BJ (cell line): ENCODE measurements around the gene ECT2L. TPM values are rescaled to one million over a fixed set of nuclear protein-coding genes. Genes with fewer than 3 reads are reported as not detected.

Experiments
- CTCF ChIA-PET: fragments of 350-600 bp; formaldehyde crosslinking; extraction: SDS; loops from one replicate; lab custom pipeline; 2021; ENCODE audit warnings: antibody characterized with exemption, inconsistent platforms; lab: Yijun Ruan, JAX
- POLR2A ChIA-PET: fragments of 300-600 bp; sonication (Branson Sonifier 250); formaldehyde crosslinking; extraction: SDS; loops from one replicate; lab custom pipeline; 2021; ENCODE audit warnings: antibody characterized with exemption; lab: Charles Lee
- DNase-seq: peaks from one replicate; pipeline ENCODE4 v3.0.0-alpha.2; 2011; ENCODE audit warnings: low read depth
- H3K27me3 ChIP-seq: 2 replicates; pipeline ENCODE4 v1.6.0; 2011; ENCODE audit warnings: low read length; ENCODE audit not compliant: control insufficient read depth, insufficient read depth
- H3K36me3 ChIP-seq: 2 replicates; pipeline ENCODE4 v1.5.1; 2011; ENCODE audit warnings: low read length; ENCODE audit not compliant: control insufficient read depth, insufficient read depth
- H3K4me3 ChIP-seq: 2 replicates; pipeline ENCODE4 v1.5.1; 2011; ENCODE audit warnings: low read depth, mild to moderate bottlenecking, control low read depth, low read length
- polyA minus RNA-seq: library from RNA; depleted of rRNA, polyadenylated mRNA; stranded (reverse); fragments of >200 nt; gene quantifications from 2 replicates; pipeline ENCODE4 v1.2.3, GENCODE V29; 2011; rRNA and poly(A)+ RNA removed
- polyA plus RNA-seq: library from polyadenylated mRNA; depleted of rRNA; stranded (reverse); fragments of >200 nt; gene quantifications from 2 replicates; pipeline ENCODE4 v1.2.3, GENCODE V29; 2011; rRNA removed
- TF ChIP-seq, protein P1 (sequence below): IDR thresholded peaks from 2 replicates; pipeline ENCODE4 v1.5.1; 2011; ENCODE audit warnings: low read depth, mild to moderate bottlenecking, control low read depth, inconsistent platforms, low read length, moderate library complexity; ENCODE audit not compliant: insufficient read depth

ECT2L gene, protein sequence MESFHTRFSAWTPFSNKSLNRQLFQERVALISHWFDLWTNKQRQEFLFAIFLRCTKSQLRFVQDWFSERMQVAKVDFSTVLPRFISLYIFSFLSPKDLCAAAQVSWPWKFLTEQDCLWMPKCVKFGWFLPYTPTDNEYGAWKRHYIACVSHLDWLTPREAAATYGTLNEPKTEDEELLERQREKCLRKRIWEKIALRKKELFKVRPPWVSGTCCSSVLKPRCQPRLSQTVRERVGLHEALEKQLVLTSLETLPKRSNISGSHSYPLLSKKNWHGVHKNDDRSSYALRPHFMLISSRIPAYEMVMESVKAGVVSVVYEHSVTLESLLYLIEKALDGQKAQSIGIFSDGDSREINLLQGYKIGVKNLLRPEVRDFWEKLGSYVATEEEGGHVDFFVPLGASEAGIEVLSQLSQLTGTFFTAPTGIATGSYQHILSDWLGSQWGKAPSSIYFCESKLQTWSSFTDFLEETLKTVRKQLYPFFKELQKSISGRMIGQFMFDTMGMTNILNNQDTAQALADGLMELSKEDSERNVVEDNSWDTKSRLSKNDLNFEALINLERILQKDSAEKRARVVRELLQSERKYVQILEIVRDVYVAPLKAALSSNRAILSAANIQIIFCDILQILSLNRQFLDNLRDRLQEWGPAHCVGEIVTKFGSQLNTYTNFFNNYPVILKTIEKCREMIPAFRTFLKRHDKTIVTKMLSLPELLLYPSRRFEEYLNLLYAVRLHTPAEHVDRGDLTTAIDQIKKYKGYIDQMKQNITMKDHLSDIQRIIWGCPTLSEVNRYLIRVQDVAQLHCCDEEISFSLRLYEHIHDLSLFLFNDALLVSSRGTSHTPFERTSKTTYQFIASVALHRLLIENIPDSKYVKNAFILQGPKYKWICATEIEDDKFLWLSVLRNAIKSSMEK
- polyA plus RNA-seq (not detected in 2 replicates), polyA minus RNA-seq (not detected in 2 replicates)

DNA sequence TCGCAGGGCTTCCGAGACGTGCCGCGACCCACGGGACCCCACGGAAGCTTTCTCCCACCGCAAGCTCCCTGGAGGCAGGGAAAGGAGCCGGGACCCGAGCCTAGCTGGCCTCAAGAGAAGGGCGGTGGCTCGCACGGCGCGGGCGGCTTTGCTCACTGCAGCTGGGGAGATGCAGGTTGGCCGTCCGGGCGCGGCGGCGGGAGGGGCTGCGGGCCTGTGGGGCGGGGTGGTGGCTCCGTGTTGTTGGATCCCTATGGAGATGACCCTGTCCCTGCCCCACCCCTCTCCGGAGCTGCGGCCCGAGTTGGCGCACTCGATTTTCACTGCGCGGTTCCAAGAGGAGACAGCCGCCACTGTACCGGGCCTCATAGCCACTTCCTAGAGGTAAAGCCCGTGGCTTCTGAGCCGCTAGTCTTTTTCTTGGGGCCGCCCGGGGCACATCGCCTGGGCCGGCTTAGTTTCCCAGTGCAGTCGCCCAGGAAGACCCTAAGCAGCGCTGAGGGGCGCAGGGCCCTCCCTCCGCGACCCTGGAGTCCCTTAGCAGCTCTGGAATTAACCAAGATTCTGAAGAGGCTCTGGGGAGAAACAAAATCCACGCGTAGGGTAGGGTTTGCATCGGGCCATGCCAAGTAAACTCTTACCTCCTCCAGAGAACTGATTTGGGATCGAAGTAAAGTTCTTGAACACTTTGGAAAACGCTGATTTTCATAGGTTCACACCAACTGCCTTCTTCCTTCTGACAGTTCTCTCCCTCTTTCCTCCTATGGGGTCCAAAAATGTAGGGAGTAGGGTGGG is at the start of gene ECT2L:
TSS of gene ECT2L (plus strand) at position 279 of the 795 bp plus-strand sequence. CDS start 17,188 bp downstream, outside the sequence.
- H3K36me3 ChIP-seq = no peaks in the 10 kb centered on the region
- no peaks in the 10 kb centered on the region for H3K27me3 ChIP-seq
- ChIA-PET POLR2A (no interaction called here), CTCF (interaction anchor here (0.6 kb wide), 1 partner anchor 20 kb away, joined by 4 read pairs; no protein-coding TSS in a partner anchor)
- H3K4me3 ChIP-seq = peak within 1 kb of the TSS; percentile 32
- DNase-seq = no peak
- TF ChIP-seq, protein P1, sequence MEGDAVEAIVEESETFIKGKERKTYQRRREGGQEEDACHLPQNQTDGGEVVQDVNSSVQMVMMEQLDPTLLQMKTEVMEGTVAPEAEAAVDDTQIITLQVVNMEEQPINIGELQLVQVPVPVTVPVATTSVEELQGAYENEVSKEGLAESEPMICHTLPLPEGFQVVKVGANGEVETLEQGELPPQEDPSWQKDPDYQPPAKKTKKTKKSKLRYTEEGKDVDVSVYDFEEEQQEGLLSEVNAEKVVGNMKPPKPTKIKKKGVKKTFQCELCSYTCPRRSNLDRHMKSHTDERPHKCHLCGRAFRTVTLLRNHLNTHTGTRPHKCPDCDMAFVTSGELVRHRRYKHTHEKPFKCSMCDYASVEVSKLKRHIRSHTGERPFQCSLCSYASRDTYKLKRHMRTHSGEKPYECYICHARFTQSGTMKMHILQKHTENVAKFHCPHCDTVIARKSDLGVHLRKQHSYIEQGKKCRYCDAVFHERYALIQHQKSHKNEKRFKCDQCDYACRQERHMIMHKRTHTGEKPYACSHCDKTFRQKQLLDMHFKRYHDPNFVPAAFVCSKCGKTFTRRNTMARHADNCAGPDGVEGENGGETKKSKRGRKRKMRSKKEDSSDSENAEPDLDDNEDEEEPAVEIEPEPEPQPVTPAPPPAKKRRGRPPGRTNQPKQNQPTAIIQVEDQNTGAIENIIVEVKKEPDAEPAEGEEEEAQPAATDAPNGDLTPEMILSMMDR = no peak

DNA sequence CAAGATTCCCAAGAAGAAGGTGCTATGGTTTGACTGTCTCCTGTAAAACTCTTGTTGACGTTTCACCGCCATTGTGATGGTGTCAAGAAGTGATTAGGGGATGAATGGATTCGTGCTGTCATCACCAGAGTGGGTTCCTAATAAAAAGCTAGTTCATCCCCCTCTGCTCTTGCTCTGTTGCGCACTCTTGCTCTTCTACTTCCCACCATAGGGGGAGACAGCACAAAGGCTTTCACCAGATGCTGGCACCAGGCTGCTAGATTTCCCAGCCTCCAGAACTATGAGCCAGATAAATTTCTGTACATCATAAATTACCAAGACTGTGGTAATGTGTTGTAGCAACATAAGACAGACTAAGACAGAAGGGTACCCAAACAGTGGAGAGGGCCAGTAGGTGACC is 43.9 kb upstream of the ECT2L start:
- Histone ChIP-seq H3K4me3 (no peak overlapping the region), H3K27me3 (no peaks in the 10 kb centered on the region), H3K36me3 (no peaks in the 10 kb centered on the region)
- POLR2A ChIA-PET = no interaction called here
- DNase-seq = no peak
- CTCF ChIA-PET = interaction anchor here (0.6 to 1.6 kb wide), 3 partner anchors 10 to 303 kb away, joined by 3 to 4 read pairs (median 3); no protein-coding TSS in a partner anchor
- TF ChIP-seq, protein P1 = no peak

DNA sequence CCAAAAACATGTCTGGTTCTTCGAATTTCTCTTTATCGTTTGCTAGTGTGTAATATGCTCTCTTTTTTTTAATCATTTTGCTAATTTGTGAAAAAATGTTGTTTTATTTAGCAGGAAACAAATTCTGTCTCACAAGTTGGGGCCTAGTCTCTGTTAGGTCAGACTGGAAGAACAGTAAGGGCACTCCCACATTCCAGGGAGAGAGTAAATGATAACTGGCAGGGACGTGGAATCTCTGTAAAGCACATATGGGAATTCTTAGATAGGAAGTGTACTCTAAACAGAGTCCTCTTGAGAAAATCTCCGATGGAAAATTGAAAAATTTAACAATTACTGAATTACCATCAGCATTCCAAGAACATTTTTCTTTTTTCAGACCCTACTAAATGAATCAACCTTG is 38.8 kb upstream of the ECT2L start:
- no peak for DNase-seq

DNA sequence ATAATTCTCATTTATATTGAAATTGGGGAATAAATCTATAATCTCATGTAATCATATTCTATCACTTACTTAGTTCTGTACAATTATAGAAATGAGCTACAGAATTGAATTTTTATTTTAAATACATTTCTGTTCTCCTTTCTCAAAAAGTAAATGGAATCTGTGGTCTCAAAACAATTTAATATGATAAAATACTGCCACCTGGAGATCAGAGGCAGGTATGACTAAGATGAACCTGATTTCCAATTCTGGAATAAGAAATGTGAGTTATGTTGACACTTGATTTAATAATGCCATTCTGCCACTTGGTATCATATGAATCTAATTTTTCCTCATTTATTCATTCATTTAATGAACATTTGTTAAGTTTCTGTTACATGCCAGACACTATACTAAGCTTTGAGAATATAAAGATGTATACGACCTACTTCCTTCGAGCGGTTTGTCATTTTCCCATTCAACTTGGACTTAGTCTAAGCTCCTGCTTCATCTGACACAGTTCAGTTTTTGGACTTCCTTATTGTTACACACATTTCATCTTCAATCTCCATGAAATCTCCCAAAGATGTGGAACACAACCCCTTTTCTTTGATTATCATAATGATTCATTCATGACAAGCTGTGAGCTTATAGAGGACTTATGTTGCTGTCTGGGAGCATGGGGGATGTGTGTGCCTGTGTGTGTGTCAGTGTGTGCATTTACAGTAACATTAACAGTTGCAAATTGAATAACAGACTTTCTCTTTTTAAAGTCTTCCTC is 29.8 kb upstream of the ECT2L start:
- H3K27me3 ChIP-seq = no peaks in the 10 kb centered on the region
- DNase-seq = peak; percentile 7
- H3K36me3 ChIP-seq = no peaks in the 10 kb centered on the region
- H3K4me3 ChIP-seq = no peak overlapping the region
- ChIA-PET CTCF (interaction anchor here (0.6 to 7.0 kb wide), 14 partner anchors 14 to 650 kb away, joined by 3 to 99 read pairs (median 4); no protein-coding TSS in a partner anchor), POLR2A (no interaction called here)
- TF ChIP-seq, protein P1 = peak; percentile 53

More for the DNA sequence above, 38.8 kb upstream of the ECT2L start:
- CTCF ChIA-PET = interaction anchor here (0.6 kb wide), 1 partner anchor 109 kb away, joined by 3 read pairs; no protein-coding TSS in a partner anchor
- no peaks in the 10 kb centered on the region for H3K27me3 ChIP-seq
- no peaks in the 10 kb centered on the region for H3K36me3 ChIP-seq
- TF ChIP-seq, protein P1 = no peak
- no peak overlapping the region for H3K4me3 ChIP-seq
- POLR2A ChIA-PET = no interaction called here
